ENCODE results near the gene BMPR2. TPM values are rescaled to one million over a fixed set of nuclear protein-coding genes. Genes with fewer than 3 reads are reported as not detected.

Gene BMPR2
- total and polyA plus RNA-seq, 2 of the 8 experiments (the other 6 are each of a cell fraction or from before 2014, with no cell fraction given) = 5.5 to 19.8 TPM

- TF ChIP-seq MAFK (IDR thresholded peaks at IDR 0.05; ENCODE audit: low read depth, low read length) (no peak), YY1 (IDR thresholded peaks at IDR 0.05; ENCODE audit: low read depth, low read length) (no peak), CBX8 (IDR thresholded peaks at IDR 0.05; ENCODE audit: borderline replicate concordance, low read depth, low read length) (no peak)
These were observed 165.0 kb downstream of the BMPR2 start (continued) for GRCh38 chr2:202541137-202541536.
